ENCODE data around the gene DNAJC27.

Gene DNAJC27

DNA sequence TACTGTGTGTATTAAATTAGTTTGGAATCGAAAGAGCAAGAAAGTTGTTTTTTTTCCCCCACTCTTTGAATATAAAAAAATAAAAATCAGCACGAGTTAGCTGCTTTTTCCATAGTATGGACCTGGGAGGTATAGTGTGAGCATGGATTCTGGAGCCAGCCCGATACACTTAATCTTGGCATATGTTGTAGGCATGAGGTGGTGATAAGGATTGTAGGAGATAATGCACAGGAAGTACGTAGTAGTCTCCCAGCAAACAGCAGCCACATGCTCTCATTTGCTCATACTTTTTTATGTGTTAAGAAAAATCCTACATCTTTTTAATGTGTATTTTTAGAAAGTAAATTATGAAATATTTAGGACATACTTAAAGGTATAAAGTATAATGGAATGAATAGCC, 2.1 kb upstream of the DNAJC27 start:
- H3K27me3 ChIP-seq = no peaks in the 10 kb centered on the region
- no peaks in the 10 kb centered on the region for H3K4me1 ChIP-seq
- no peak overlapping the region for H3K4me3 ChIP-seq (ENCODE audit: low read depth, low read length)
- no peak for TF ChIP-seq CTCF (IDR thresholded peaks at IDR 0.05; ENCODE audit: low read depth, low read length)
- no peak for DNase-seq
- no peaks in the 10 kb centered on the region for H3K36me3 ChIP-seq
- H3K9me3 ChIP-seq = no peaks in the 10 kb centered on the region

DNA sequence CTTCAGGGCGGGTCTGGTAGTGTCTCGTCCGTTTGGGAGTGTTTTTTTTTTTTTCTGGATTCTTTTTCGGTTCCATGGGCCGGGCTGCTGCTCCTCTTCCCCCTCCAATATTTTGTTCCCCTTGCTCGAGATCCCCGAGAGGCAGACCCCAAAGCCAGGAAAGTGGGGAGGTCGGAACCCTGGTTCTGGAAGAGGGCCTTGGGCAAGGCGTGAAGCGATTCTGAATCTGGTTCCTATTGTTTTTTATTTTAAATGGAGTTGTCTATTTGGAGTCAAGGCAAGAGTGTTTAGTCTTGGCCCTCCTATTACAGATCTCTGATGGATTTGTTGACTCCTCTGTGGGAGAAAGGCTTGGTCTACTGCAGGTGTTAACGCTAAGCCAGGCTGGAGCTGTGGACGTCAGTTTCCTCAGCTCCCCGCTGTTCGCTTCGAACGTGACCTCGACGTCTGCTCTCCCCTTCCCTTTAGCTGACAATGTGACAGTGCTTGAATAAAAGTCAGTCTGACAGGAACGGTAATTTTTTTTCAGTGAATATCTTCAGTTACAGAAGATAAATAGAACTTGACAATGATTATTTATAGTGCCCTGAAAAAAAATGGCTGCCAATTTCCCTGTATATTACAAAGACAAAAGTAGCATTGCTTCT, 683 bp upstream of the DNAJC27 start:
- peak; percentile 25 for DNase-seq
- H3K4me3 ChIP-seq (ENCODE audit: low read depth, low read length) = peak overlapping the region; percentile 98
- no peak for TF ChIP-seq CTCF (IDR thresholded peaks at IDR 0.05; ENCODE audit: low read depth, low read length)
- H3K36me3 ChIP-seq = no peaks in the 10 kb centered on the region
- no peaks in the 10 kb centered on the region for H3K4me1 ChIP-seq
- no peaks in the 10 kb centered on the region for H3K27me3 ChIP-seq
- no peaks in the 10 kb centered on the region for H3K9me3 ChIP-seq

- no peak for DNase-seq
- no peaks in the 10 kb centered on the region; the same call in 1 of the 2 replicates for H3K36me3 ChIP-seq
- no peak for TF ChIP-seq CTCF (IDR thresholded peaks at IDR 0.05; ENCODE audit: low read depth, low read length)
Measured at GRCh38 chr2:24971286-24971535, 544 bp downstream of the DNAJC27 start.

DNA sequence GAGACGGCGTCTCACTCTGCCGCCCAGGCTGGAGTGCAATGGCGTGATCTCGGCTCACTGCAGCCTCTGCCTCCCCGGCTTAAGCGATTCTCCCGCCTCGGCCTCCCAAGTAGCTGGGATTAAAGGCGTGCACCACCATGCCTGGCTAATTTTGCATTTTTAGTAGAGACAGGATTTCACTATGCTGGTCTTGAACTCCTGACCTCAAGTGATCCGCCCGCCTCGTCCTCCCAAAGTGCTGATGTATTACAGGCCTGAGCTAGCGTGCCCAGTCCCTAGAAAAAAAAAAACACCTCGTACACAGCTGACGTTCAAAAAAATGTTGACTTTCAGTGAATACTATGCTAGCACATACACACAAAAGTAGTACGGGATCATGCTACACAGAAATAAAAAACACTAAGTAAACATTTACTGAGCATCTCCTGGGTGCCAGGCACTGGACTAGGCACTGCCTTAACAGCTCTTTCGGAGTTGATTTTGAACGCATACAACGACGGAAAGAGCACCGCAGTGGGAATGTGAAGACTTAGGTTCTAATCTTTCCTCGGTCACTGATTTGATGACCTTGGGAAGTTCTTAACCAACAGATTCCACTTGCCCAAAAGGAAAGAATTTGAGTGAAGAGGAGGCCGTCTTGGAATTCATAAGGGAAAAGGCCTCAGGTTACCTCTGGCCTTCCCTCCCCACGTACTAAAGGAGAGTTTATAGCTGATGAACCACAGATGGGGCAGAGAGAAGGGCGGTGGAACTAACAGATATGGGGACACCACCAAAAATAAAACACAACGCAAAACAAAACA, 1.1 kb downstream of the DNAJC27 start:
- H3K27me3 ChIP-seq = no peaks in the 10 kb centered on the region
- H3K36me3 ChIP-seq = no peaks in the 10 kb centered on the region; the same call in 1 of the 2 replicates
- DNase-seq = no peak
- H3K4me3 ChIP-seq (ENCODE audit: low read depth, low read length) = peak overlapping the region; percentile 98
- H3K4me1 ChIP-seq = no peaks in the 10 kb centered on the region
- TF ChIP-seq CTCF (IDR thresholded peaks at IDR 0.05; ENCODE audit: low read depth, low read length) = no peak
- H3K9me3 ChIP-seq = no peaks in the 10 kb centered on the region

More at GRCh38 chr2:24971286-24971535, 544 bp downstream of the DNAJC27 start:
- peak overlapping the region; percentile 98 for H3K4me3 ChIP-seq (ENCODE audit: low read depth, low read length)
- no peaks in the 10 kb centered on the region for H3K27me3 ChIP-seq
- no peaks in the 10 kb centered on the region for H3K4me1 ChIP-seq
- H3K9me3 ChIP-seq = no peaks in the 10 kb centered on the region

DNA sequence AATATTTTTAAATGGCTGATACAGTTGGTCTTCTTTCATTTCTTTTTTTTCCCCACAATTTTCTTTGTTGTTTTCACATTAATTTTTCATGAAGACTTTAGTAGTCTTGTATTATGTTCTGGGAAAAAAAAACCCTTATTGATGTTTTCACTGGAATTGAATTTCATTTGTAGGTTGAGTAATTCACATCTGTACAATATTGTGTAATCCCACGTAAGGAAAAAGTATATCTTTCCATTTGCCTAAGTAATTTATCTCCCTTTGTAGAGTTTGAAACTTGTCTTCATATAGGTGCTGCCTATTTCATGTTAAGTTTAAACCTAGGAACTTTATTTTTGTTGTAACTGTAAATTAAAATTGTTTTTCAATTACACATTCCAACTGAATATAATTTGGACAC, 2.0 kb downstream of the DNAJC27 start:
- no peak for TF ChIP-seq CTCF (IDR thresholded peaks at IDR 0.05; ENCODE audit: low read depth, low read length)
- DNase-seq = no peak
- H3K9me3 ChIP-seq = no peaks in the 10 kb centered on the region
- H3K4me3 ChIP-seq (ENCODE audit: low read depth, low read length) = no peak overlapping the region
- H3K36me3 ChIP-seq = peaks cover 2% of the 10 kb centered on the region; the same call in 1 of the 2 replicates
- H3K4me1 ChIP-seq = no peaks in the 10 kb centered on the region
- H3K27me3 ChIP-seq = no peaks in the 10 kb centered on the region

GRCh38 chr2:24961903-24962302, 9.9 kb downstream of the DNAJC27 start:
- Histone ChIP-seq H3K4me1 (no peaks in the 10 kb centered on the region), H3K9me3 (no peaks in the 10 kb centered on the region), H3K27me3 (no peaks in the 10 kb centered on the region), H3K4me3 (ENCODE audit: low read depth, low read length) (no peak overlapping the region), H3K36me3 (peaks cover 17% of the 10 kb centered on the region)
- DNase-seq = no peak
- no peak for TF ChIP-seq CTCF (IDR thresholded peaks at IDR 0.05; ENCODE audit: low read depth, low read length)
